Right atrium auricular region (tissue), 2 donors: ENCODE measurements around the gene OR10H2. TPM values are rescaled to one million over a fixed set of nuclear protein-coding genes. Genes with fewer than 3 reads are reported as not detected.

Experiments used
- DNase-seq: peaks from one replicate; pipeline ENCODE4 v3.0.0-alpha.2; 2019; ENCODE audit warnings: low spot score
- H3K27ac ChIP-seq, 2 donors: fragments of 200-600 bp; sonication (generic); 1 replicate in 1 of 2; 2 replicates in 1 of 2; pipeline ENCODE4 v1.5.1; 2016 to 2019
- H3K27me3 ChIP-seq, 2 donors: fragments of 200-600 bp; sonication (generic); one replicate each; pipeline versions ENCODE4 v1.5.1 to v1.6.0; 2017 to 2019
- H3K36me3 ChIP-seq: fragments of 200-600 bp; sonication (generic); one replicate; pipeline ENCODE4 v1.5.1; 2016
- H3K4me1 ChIP-seq, 2 donors: fragments of 200-600 bp; sonication (generic); one replicate each; pipeline versions ENCODE4 v1.5.1 to v1.6.0; 2017 to 2019
- H3K4me3 ChIP-seq, 2 donors: fragments of 200-600 bp; sonication (generic); 1 replicate in 1 of 2; 2 replicates in 1 of 2; pipeline ENCODE4 v1.5.1; 2017 to 2019; ENCODE audit warnings: mild to moderate bottlenecking in 1 of 2, moderate library complexity in 1 of 2
- H3K9me3 ChIP-seq, 2 donors: fragments of 200-600 bp; sonication (generic); one replicate each; pipeline ENCODE4 v1.5.1; 2019
- total RNA-seq, 2 donors: library from RNA; depleted of rRNA; stranded (reverse); fragments of >200 nt; gene quantifications; one replicate each; pipeline ENCODE4 v1.1.0, GENCODE V29; 2016
- TF ChIP-seq, protein P1 (sequence below), 2 donors: fragments of 200-600 bp; sonication (generic); IDR thresholded peaks; one replicate each; pipeline ENCODE4 v1.5.1; 2019; ENCODE audit warnings: antibody characterized with exemption in 2 of 2

Gene OR10H2
- total RNA-seq, 2 donors from 2014 or later, result not detected

DNA sequence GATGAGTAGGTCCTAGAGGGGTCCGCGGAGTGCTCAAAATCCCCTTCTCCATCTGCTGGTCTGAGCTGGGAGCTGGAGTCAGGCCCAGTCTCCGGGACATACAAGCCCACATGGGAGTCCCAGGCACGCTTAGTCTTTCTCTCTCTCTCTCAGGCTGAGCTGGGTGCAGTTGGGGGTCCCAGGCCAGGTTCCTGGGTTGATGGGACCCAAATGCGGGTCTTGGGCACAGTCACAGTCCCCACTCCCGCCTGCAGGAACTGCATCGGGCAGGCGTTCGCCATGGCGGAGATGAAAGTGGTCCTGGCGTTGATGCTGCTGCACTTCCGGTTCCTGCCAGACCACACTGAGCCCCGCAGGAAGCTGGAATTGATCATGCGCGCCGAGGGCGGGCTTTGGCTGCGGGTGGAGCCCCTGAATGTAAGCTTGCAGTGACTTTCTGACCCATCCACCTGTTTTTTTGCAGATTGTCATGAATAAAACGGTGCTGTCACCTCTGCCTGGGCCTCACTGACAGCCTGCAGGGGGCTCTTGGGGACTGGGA is 31.1 kb upstream of the OR10H2 start:
- Histone ChIP-seq H3K9me3 (peaks cover 0 to 10% of the 10 kb centered on the region in 2 donors), H3K4me3 (no peak overlapping the region), H3K27me3 (no peaks in the 10 kb centered on the region), H3K4me1 (no peaks in the 10 kb centered on the region), H3K27ac (no peak overlapping the region), H3K36me3 (no peaks in the 10 kb centered on the region)
- DNase-seq, result no peak
- TF ChIP-seq, protein P1, sequence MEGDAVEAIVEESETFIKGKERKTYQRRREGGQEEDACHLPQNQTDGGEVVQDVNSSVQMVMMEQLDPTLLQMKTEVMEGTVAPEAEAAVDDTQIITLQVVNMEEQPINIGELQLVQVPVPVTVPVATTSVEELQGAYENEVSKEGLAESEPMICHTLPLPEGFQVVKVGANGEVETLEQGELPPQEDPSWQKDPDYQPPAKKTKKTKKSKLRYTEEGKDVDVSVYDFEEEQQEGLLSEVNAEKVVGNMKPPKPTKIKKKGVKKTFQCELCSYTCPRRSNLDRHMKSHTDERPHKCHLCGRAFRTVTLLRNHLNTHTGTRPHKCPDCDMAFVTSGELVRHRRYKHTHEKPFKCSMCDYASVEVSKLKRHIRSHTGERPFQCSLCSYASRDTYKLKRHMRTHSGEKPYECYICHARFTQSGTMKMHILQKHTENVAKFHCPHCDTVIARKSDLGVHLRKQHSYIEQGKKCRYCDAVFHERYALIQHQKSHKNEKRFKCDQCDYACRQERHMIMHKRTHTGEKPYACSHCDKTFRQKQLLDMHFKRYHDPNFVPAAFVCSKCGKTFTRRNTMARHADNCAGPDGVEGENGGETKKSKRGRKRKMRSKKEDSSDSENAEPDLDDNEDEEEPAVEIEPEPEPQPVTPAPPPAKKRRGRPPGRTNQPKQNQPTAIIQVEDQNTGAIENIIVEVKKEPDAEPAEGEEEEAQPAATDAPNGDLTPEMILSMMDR (IDR thresholded peaks at IDR 0.05), result no peak

GRCh38 chr19:15701757-15702533 is 25.9 kb upstream of the OR10H2 start:
- TF ChIP-seq, protein P1 (IDR thresholded peaks at IDR 0.05), result no peak
- H3K27me3 ChIP-seq, result no peaks in the 10 kb centered on the region
- H3K4me3 ChIP-seq, result no peak overlapping the region
- peaks cover 0 to 10% of the 10 kb centered on the region in 2 donors for H3K4me1 ChIP-seq
- H3K36me3 ChIP-seq, result no peaks in the 10 kb centered on the region
- no peak overlapping the region for H3K27ac ChIP-seq
- no peak for DNase-seq
- H3K9me3 ChIP-seq, result peaks cover 0 to 17% of the 10 kb centered on the region in 2 donors

- H3K9me3 ChIP-seq, result peaks cover 0 to 17% of the 10 kb centered on the region in 2 donors
- H3K27ac ChIP-seq, result no peak overlapping the region
- peaks cover 0 to 10% of the 10 kb centered on the region in 2 donors for H3K4me1 ChIP-seq
- H3K36me3 ChIP-seq, result no peaks in the 10 kb centered on the region
- TF ChIP-seq, protein P1 (IDR thresholded peaks at IDR 0.05), result no peak
- DNase-seq, result peak; percentile 83
- H3K4me3 ChIP-seq, result no peak overlapping the region
- H3K27me3 ChIP-seq, result no peaks in the 10 kb centered on the region
These were observed 25.3 kb upstream of the OR10H2 start for GRCh38 chr19:15702534-15702930.

- Histone ChIP-seq H3K27ac (no peak overlapping the region), H3K9me3 (no peaks in the 10 kb centered on the region), H3K4me3 (no peak overlapping the region), H3K36me3 (no peaks in the 10 kb centered on the region), H3K27me3 (no peaks in the 10 kb centered on the region), H3K4me1 (no peaks in the 10 kb centered on the region)
- DNase-seq, result no peak
- TF ChIP-seq, protein P1 (IDR thresholded peaks at IDR 0.05), result no peak
These were observed 13.2 kb upstream of the OR10H2 start for GRCh38 chr19:15714638-15715037.

DNA sequence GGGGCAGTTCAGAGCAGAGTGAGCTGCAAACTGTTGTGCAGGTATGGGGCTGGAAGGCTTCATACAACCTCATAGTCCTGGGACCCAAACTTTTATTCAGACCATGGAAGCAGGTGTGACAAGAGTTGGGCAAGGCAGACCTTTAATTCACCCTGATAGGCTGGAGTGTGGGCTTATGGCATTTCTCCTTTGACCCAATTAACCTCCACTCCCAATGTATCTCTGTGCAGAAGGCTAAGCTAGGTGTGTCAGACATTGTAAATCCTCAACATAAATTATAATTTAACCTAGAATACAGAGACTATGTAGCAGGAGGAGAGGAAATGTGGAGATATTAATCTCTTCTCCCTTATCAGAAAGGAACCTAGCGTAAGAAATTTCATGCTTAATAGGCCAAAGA is 12.2 kb upstream of the OR10H2 start:
- no peak for DNase-seq
- no peak overlapping the region for H3K27ac ChIP-seq
- H3K4me3 ChIP-seq, result no peak overlapping the region
- no peaks in the 10 kb centered on the region for H3K27me3 ChIP-seq
- no peaks in the 10 kb centered on the region for H3K4me1 ChIP-seq
- no peaks in the 10 kb centered on the region for H3K36me3 ChIP-seq
- TF ChIP-seq, protein P1 (IDR thresholded peaks at IDR 0.05), result no peak
- H3K9me3 ChIP-seq, result no peaks in the 10 kb centered on the region
